GM12878 (cell line): ENCODE measurements around the gene HSPB1. TPM values are rescaled to one million over a fixed set of nuclear protein-coding genes. Genes with fewer than 3 reads are reported as not detected.

Experiments
- ASH2L ChIP-seq: fragments of 300-600, 200-600 bp; sonication (generic); IDR thresholded peaks from 2 replicates; pipeline ENCODE4 v1.6.1; 2017; ENCODE audit warnings: low read depth, mild to moderate bottlenecking, borderline replicate concordance
- BMI1 ChIP-seq: fragments of 450-650 bp; IDR thresholded peaks from 2 replicates; pipeline ENCODE4 v1.6.1; 2016; ENCODE audit warnings: mild to moderate bottlenecking, moderate library complexity, borderline replicate concordance
- CBFB ChIP-seq: IDR thresholded peaks from 2 replicates; pipeline ENCODE4 v1.6.1; 2016; ENCODE audit warnings: antibody characterized with exemption, low read depth
- CHD2 ChIP-seq: IDR thresholded peaks from 2 replicates; pipeline ENCODE4 v1.6.1; 2011; ENCODE audit warnings: low read depth, low read length, improper control_type of control experiment, borderline replicate concordance
- CREB1 ChIP-seq: IDR thresholded peaks from 2 replicates; pipeline ENCODE4 v1.6.1; 2012; ENCODE audit warnings: low read depth, mild to moderate bottlenecking, inconsistent platforms
- GABPA ChIP-seq: IDR thresholded peaks from 2 replicates; pipeline ENCODE4 v1.6.1; 2014; ENCODE audit warnings: antibody characterized with exemption, low read depth, mild to moderate bottlenecking, inconsistent platforms
- GATAD2B ChIP-seq: fragments of 450-650 bp; conservative IDR thresholded peaks from 2 replicates; pipeline ENCODE4 v1.6.1; 2017; ENCODE audit warnings: low read depth, mild to moderate bottlenecking, moderate library complexity
- IRF4 ChIP-seq: IDR thresholded peaks from 2 replicates; pipeline ENCODE4 v1.6.1; 2011; ENCODE audit warnings: low read depth, low read length
- JUNB ChIP-seq: IDR thresholded peaks from 2 replicates; pipeline ENCODE4 v1.6.1; 2016; ENCODE audit warnings: antibody characterized with exemption, mild to moderate bottlenecking
- MEF2A ChIP-seq: IDR thresholded peaks from 2 replicates; pipeline ENCODE4 v1.6.1; 2011; ENCODE audit warnings: low read depth, mild to moderate bottlenecking, low read length, moderate library complexity; ENCODE audit not compliant: insufficient read depth
- MTA3 ChIP-seq: IDR thresholded peaks from 2 replicates; pipeline ENCODE4 v1.6.1; 2012; ENCODE audit warnings: low read length, inconsistent platforms, borderline replicate concordance
- NFYA ChIP-seq: IDR thresholded peaks from 2 replicates; pipeline ENCODE4 v1.6.1; 2011; ENCODE audit warnings: low read depth, mild to moderate bottlenecking, low read length, improper control_type of control experiment, borderline replicate concordance
- NRF1 ChIP-seq: conservative IDR thresholded peaks from 2 replicates; pipeline ENCODE4 v1.6.1; 2011; ENCODE audit warnings: mild to moderate bottlenecking, low read depth, low read length, improper control_type of control experiment
- PAX8 ChIP-seq: fragments of 450-650 bp; IDR thresholded peaks from 2 replicates; pipeline ENCODE4 v1.6.1; 2017; ENCODE audit warnings: mild to moderate bottlenecking, moderate library complexity
- POLR2AphosphoS5 ChIP-seq: IDR thresholded peaks from 2 replicates; pipeline ENCODE4 v1.6.1; 2011; ENCODE audit warnings: mild to moderate bottlenecking, low read length, inconsistent platforms
- SMAD5 ChIP-seq: IDR thresholded peaks from 2 replicates; pipeline ENCODE4 v1.6.1; 2016; ENCODE audit warnings: antibody characterized with exemption, low read depth
- SMARCA5 ChIP-seq: fragments of 450-650 bp; IDR thresholded peaks from 2 replicates; pipeline ENCODE4 v1.6.1; 2017; ENCODE audit warnings: mild to moderate bottlenecking
- STAT1 ChIP-seq: fragments of 450-650 bp; conservative IDR thresholded peaks from 2 replicates; pipeline ENCODE4 v1.6.1; 2014; ENCODE audit warnings: antibody characterized with exemption, mild to moderate bottlenecking
- TCF12 ChIP-seq: IDR thresholded peaks from 2 replicates; pipeline ENCODE4 v1.6.1; 2011; ENCODE audit warnings: low read depth, mild to moderate bottlenecking, low read length
- ZBTB33 ChIP-seq: fragments of 450-650 bp; IDR thresholded peaks from 2 replicates; pipeline ENCODE4 v1.6.1; 2017; ENCODE audit warnings: mild to moderate bottlenecking
- ZNF384 ChIP-seq: IDR thresholded peaks from 2 replicates; pipeline ENCODE4 v1.6.1; 2012; ENCODE audit warnings: low read depth, mild to moderate bottlenecking, low read length, improper control_type of control experiment, borderline replicate concordance
- polyA plus RNA-seq, 11 experiments: library from polyadenylated mRNA; depleted of rRNA in 4 of 11; unstranded in 6 of 11; stranded (reverse) in 5 of 11; fragments of >200 nt; fragmentation: Nextera tagmentation in 4 of 11; fragmentation: Illumina TruSeq in 1 of 11; extraction: Ambion mirVana in 4 of 11; extraction: Trizol in 1 of 11; gene quantifications; 1 replicate in 1 of 11; 2 replicates in 10 of 11; pipeline versions ENCODE4 v1.2.1 to v1.2.3, GENCODE V29; 2011 to 2016; ENCODE audit warnings: inconsistent platforms in 2 of 11, missing spikeins in 2 of 11, low read depth in 1 of 11
- total RNA-seq, 4 experiments: library from RNA; depleted of rRNA in 3 of 4; stranded (reverse); fragments of >200 nt in 3 of 4; fragmentation: Illumina TruSeq in 1 of 4; extraction: Trizol in 1 of 4; gene quantifications; 2 replicates each; pipeline versions ENCODE4 v1.2.1 to v1.2.3, GENCODE V29; 2013 to 2021
- TF ChIP-seq, protein P1 (sequence below): IDR thresholded peaks from 2 replicates; pipeline ENCODE4 v1.6.1; 2012; ENCODE audit warnings: improper control_type of control experiment, low read depth, low read length; ENCODE audit not compliant: insufficient replicate concordance
- TF ChIP-seq, protein P2 (sequence below): IDR thresholded peaks from 2 replicates; pipeline ENCODE4 v1.6.1; 2011; ENCODE audit warnings: borderline replicate concordance, low read depth, mild to moderate bottlenecking, moderate library complexity, low read length; ENCODE audit not compliant: insufficient read depth, poor library complexity, severe bottlenecking

Gene HSPB1
- total and polyA plus RNA-seq, 10 of the 15 experiments (the other 5 are each of a cell fraction or from before 2014, with no cell fraction given): 13.7 to 297 (median 62.0) TPM

- TF ChIP-seq SMARCA5: peak; percentile 99
- peak; percentile 42; the same call in 1 of the 2 replicates for TF ChIP-seq CREB1
- 0 out of 2 replicates have a peak, but pooled peaks have one; percentile 13 for TF ChIP-seq TCF12
- no peak for TF ChIP-seq ZNF384
- TF ChIP-seq, protein P1, sequence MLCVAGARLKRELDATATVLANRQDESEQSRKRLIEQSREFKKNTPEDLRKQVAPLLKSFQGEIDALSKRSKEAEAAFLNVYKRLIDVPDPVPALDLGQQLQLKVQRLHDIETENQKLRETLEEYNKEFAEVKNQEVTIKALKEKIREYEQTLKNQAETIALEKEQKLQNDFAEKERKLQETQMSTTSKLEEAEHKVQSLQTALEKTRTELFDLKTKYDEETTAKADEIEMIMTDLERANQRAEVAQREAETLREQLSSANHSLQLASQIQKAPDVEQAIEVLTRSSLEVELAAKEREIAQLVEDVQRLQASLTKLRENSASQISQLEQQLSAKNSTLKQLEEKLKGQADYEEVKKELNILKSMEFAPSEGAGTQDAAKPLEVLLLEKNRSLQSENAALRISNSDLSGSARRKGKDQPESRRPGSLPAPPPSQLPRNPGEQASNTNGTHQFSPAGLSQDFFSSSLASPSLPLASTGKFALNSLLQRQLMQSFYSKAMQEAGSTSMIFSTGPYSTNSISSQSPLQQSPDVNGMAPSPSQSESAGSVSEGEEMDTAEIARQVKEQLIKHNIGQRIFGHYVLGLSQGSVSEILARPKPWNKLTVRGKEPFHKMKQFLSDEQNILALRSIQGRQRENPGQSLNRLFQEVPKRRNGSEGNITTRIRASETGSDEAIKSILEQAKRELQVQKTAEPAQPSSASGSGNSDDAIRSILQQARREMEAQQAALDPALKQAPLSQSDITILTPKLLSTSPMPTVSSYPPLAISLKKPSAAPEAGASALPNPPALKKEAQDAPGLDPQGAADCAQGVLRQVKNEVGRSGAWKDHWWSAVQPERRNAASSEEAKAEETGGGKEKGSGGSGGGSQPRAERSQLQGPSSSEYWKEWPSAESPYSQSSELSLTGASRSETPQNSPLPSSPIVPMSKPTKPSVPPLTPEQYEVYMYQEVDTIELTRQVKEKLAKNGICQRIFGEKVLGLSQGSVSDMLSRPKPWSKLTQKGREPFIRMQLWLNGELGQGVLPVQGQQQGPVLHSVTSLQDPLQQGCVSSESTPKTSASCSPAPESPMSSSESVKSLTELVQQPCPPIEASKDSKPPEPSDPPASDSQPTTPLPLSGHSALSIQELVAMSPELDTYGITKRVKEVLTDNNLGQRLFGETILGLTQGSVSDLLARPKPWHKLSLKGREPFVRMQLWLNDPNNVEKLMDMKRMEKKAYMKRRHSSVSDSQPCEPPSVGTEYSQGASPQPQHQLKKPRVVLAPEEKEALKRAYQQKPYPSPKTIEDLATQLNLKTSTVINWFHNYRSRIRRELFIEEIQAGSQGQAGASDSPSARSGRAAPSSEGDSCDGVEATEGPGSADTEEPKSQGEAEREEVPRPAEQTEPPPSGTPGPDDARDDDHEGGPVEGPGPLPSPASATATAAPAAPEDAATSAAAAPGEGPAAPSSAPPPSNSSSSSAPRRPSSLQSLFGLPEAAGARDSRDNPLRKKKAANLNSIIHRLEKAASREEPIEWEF: peak; percentile 24
- TF ChIP-seq GABPA: no peak
- 0 out of 2 replicates have a peak, but pooled peaks have one; percentile 33 for TF ChIP-seq GATAD2B
- no peak for TF ChIP-seq NFYA
- TF ChIP-seq MEF2A: 0 out of 2 replicates have a peak, but pooled peaks have one; percentile 44
- TF ChIP-seq MTA3: no peak
- 0 out of 2 replicates have a peak, but pooled peaks have one; percentile 60 for TF ChIP-seq STAT1
- peak; percentile 90 for TF ChIP-seq IRF4
- no peak for TF ChIP-seq BMI1
- TF ChIP-seq ZBTB33: no peak
- TF ChIP-seq PAX8: no peak
- no peak for TF ChIP-seq CHD2
- peak; percentile 23; the same call in 1 of the 2 replicates for TF ChIP-seq NRF1
- TF ChIP-seq JUNB: no peak
- TF ChIP-seq POLR2AphosphoS5: no peak
- TF ChIP-seq SMAD5: no peak
- TF ChIP-seq, protein P2, sequence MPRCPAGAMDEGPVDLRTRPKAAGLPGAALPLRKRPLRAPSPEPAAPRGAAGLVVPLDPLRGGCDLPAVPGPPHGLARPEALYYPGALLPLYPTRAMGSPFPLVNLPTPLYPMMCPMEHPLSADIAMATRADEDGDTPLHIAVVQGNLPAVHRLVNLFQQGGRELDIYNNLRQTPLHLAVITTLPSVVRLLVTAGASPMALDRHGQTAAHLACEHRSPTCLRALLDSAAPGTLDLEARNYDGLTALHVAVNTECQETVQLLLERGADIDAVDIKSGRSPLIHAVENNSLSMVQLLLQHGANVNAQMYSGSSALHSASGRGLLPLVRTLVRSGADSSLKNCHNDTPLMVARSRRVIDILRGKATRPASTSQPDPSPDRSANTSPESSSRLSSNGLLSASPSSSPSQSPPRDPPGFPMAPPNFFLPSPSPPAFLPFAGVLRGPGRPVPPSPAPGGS: no peak
- TF ChIP-seq CBFB: 0 out of 2 replicates have a peak, but pooled peaks have one; percentile 30
- no peak for TF ChIP-seq ASH2L
Measured at GRCh38 chr7:76314042-76314721, 11.7 kb downstream of the HSPB1 start (continued).
